GM12864 (cell line): ENCODE measurements around the gene RALGPS1.

Experiments
- DNase-seq: peaks from one replicate; pipeline ENCODE4 v3.0.0-alpha.2; 2011; ENCODE audit warnings: low read depth
- H3K4me3 ChIP-seq: 2 replicates; pipeline ENCODE4 v1.5.1; 2011; ENCODE audit warnings: mild to moderate bottlenecking, low read depth, low read length, control low read depth
- TF ChIP-seq, protein P1 (sequence below): IDR thresholded peaks from 2 replicates; pipeline ENCODE4 v1.5.1; 2011; ENCODE audit warnings: low read depth, mild to moderate bottlenecking, moderate library complexity, low read length, control low read depth, inconsistent platforms; ENCODE audit errors: missing control alignments

RALGPS1 gene

DNA sequence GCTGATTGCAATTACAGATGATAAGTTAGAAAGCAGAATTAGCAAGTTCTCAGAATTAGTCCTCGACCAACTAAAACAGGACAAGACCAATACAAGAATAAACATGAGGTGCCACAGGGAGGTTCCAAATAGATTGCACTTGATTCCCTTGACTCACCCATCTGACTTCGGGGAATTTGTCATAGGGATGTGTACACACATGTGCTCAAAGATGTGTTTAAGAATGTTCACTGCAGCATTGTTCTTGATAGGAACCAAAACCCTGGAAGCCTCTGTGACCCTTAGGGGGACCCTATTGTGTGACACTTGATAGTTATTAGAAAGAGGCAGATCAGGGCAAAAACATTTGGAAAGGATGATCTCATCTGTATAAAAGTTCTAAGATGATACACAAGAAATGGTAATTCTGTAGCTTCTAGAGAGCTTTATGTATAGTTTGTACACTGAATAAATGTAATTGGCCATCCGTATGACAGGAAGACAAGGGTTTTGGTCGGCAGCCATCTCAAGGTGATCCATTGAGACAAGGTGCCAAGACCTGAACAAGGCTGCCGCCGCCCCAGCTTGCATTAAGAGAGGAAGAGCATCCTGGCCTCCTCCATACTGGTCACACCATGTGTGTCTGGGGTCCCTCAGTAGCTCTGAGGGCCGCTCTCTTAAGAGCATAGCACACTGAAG lies 301.8 kb downstream of the RALGPS1 start:
- TF ChIP-seq, protein P1, sequence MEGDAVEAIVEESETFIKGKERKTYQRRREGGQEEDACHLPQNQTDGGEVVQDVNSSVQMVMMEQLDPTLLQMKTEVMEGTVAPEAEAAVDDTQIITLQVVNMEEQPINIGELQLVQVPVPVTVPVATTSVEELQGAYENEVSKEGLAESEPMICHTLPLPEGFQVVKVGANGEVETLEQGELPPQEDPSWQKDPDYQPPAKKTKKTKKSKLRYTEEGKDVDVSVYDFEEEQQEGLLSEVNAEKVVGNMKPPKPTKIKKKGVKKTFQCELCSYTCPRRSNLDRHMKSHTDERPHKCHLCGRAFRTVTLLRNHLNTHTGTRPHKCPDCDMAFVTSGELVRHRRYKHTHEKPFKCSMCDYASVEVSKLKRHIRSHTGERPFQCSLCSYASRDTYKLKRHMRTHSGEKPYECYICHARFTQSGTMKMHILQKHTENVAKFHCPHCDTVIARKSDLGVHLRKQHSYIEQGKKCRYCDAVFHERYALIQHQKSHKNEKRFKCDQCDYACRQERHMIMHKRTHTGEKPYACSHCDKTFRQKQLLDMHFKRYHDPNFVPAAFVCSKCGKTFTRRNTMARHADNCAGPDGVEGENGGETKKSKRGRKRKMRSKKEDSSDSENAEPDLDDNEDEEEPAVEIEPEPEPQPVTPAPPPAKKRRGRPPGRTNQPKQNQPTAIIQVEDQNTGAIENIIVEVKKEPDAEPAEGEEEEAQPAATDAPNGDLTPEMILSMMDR: no peak
- DNase-seq: no peak
- H3K4me3 ChIP-seq: no peak overlapping the region

DNA sequence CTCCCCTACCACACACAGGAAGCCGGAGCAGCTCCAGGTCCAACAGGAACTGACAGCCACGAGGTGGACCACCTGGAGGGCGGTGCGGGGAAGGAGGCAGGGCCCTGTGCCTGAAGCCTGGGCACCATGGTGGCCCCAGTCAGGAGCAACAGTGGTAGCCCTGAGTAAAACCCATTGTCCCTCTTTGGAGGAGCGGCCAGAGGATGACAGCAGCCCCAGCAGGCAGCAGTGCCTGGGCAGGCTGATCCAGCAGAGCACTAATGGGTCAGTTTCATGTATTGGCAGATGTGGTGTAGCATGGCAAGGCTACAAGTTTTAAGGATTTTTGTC lies 302.3 kb downstream of the RALGPS1 start:
- TF ChIP-seq, protein P1: no peak
- no peak overlapping the region for H3K4me3 ChIP-seq
- no peak for DNase-seq

GRCh38 chr9:127218818-127219217 lies 304.2 kb downstream of the RALGPS1 start:
- TF ChIP-seq, protein P1: no peak
- no peak for DNase-seq
- H3K4me3 ChIP-seq: no peak overlapping the region

GRCh38 chr9:127219520-127219919 lies 304.9 kb downstream of the RALGPS1 start:
- TF ChIP-seq, protein P1: no peak
- H3K4me3 ChIP-seq: no peak overlapping the region
- no peak for DNase-seq

GRCh38 chr9:127221695-127222094 lies 307.1 kb downstream of the RALGPS1 start:
- peak; percentile 61 for DNase-seq
- TF ChIP-seq, protein P1: no peak
- H3K4me3 ChIP-seq: no peak overlapping the region

DNA sequence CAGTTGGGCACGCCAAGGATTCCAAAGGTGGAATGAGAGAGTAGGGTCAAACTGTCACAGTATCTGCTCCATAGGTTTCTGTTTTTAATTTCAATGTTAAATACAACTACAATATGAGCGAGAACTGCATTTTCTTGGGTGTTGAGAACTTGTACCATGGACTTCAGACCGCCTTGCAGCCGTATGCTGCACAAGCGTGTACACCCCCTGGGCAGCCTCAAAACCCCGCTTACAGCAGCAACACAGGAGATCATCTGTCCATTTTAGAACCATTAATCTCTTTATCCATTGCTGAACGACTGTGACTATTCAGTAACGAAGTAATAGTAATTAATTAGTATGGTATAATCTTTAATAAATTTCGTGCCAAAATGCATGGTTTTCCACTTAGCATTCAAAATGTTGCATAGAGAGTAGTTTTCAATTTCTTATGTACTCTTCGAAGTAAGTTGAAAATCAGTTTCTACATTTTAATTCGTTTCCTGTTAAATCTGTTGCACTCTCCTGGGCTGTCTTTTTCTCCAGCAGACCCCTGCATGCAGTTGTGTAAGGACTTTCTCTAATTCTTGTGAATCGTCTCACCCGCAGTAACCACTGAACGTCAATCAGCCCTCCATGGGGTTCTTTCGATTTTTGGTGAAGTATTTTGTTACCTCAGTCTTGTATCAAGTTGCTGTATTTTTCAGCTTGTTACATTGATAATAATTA lies 308.0 kb downstream of the RALGPS1 start:
- TF ChIP-seq, protein P1: no peak
- no peak overlapping the region for H3K4me3 ChIP-seq
- no peak for DNase-seq

- H3K4me3 ChIP-seq: no peak overlapping the region
- no peak for DNase-seq
- TF ChIP-seq, protein P1: no peak
These were observed 308.7 kb downstream of the RALGPS1 start for GRCh38 chr9:127223266-127223665.
